ENCODE results near the gene LDB2. TPM values are rescaled to one million over a fixed set of nuclear protein-coding genes. Genes with fewer than 3 reads are reported as not detected.
A peak's percentile ranks its signal among the peaks of the same experiment; 100 is the strongest.

LDB2 gene
- total and polyA plus RNA-seq, 2 experiments from 2014 or later, result 48.6 to 80.1 TPM

DNA sequence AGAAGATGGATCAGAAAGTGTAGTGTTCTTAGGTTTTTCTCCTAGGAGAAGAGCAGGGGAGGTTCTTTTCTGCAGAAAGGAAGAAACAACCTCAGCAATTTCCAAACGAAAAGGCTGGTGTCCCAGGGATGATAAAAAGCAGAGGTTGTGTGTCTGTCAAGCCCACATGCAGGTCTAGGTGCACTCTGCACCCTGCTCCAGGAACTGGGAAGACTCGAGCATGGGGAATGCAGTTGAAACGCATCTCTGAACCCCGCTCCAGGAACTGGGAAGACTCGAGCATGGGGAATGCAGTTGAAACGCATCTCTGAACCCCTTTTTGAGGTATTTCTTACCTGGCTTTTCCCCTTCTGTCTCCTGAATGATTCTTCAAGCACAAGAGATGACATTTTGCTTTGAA lies 171.2 kb downstream of the LDB2 start:
- Mint-ChIP-seq H3K9me3 (peaks cover 3% of the 10 kb centered on the region; the same call in 2 of the 3 replicates), H3K4me3 (no peak overlapping the region), H3K4me1 (peaks cover 49% of the 10 kb centered on the region), H3K36me3 (ENCODE audit: low read depth) (peaks cover 25% of the 10 kb centered on the region), H3K27me3 (ENCODE audit: insufficient read depth, low read depth, poor library complexity) (no peaks in the 10 kb centered on the region), H3K27ac (no peak overlapping the region)
- Histone ChIP-seq H3K36me3 (ENCODE audit: insufficient read depth) (no peaks in the 10 kb centered on the region), H3K4me2 (no peak overlapping the region), H3K4me1 (ENCODE audit: insufficient read depth) (peaks cover 42% of the 10 kb centered on the region), H3K79me2 (replicated peaks; ENCODE audit: insufficient read depth) (peaks cover 4% of the 10 kb centered on the region; the same call in 1 of the 2 replicates), H3K4me3 (no peak overlapping the region), H3K9me2 (ENCODE audit: insufficient read depth) (no peaks in the 10 kb centered on the region), H2AFZ (no peak overlapping the region), H3F3A (replicated peaks; ENCODE audit: low read depth) (no peaks in the 10 kb centered on the region), H3K27ac (ENCODE audit: low read depth) (no peak overlapping the region), H4K20me1 (replicated peaks; ENCODE audit: insufficient read depth) (no peaks in the 10 kb centered on the region), H3K27me3 (ENCODE audit: insufficient read depth) (no peaks in the 10 kb centered on the region)
- no peak for ATAC-seq
- DNase-seq (ENCODE audit: low spot score), result peak; percentile 10
- TF ChIP-seq CREB1 (CRISPR knock-in tag; IDR thresholded peaks at IDR 0.05; ENCODE audit: low read depth) (no peak), JUNB (IDR thresholded peaks at IDR 0.05; ENCODE audit: unreplicated experiment) (no peak), POLR2AphosphoS5 (IDR thresholded peaks at IDR 0.05; ENCODE audit: low read depth) (no peak), REST (IDR thresholded peaks at IDR 0.05; ENCODE audit: unreplicated experiment) (no peak), ZNF114 (CRISPR knock-in tag; IDR thresholded peaks at IDR 0.05) (no peak), CTCF (conservative IDR thresholded peaks at IDR 0.05; ENCODE audit: low read depth in 2 of 2) (no peak), STAT1 (IDR thresholded peaks at IDR 0.05; ENCODE audit: unreplicated experiment) (no peak), ETS1 (IDR thresholded peaks at IDR 0.05) (no peak), EZH2 (IDR thresholded peaks at IDR 0.05; ENCODE audit: low read depth, unreplicated experiment) (no peak), NANOG (IDR thresholded peaks at IDR 0.05; ENCODE audit: borderline replicate concordance) (no peak), ZNF462 (CRISPR knock-in tag; IDR thresholded peaks at IDR 0.05) (no peak), EZH2phosphoT487 (IDR thresholded peaks at IDR 0.05; ENCODE audit: unreplicated experiment) (no peak), ZNF331 (CRISPR knock-in tag; IDR thresholded peaks at IDR 0.05; ENCODE audit: low read depth) (no peak)
